NCI-H774 (cell line): Measurements from ENCODE around the gene GOLGA8B.
"Not testable (repeated sequence)": the region's sequence is repeated elsewhere in the genome, so short reads cannot be mapped to it uniquely, and the experiment has no call there.

ENCODE experiments used
- DNase-seq: peaks from one replicate; lab custom pipeline; 2025; lab: John Stamatoyannopoulos, UW

Gene GOLGA8B, protein sequence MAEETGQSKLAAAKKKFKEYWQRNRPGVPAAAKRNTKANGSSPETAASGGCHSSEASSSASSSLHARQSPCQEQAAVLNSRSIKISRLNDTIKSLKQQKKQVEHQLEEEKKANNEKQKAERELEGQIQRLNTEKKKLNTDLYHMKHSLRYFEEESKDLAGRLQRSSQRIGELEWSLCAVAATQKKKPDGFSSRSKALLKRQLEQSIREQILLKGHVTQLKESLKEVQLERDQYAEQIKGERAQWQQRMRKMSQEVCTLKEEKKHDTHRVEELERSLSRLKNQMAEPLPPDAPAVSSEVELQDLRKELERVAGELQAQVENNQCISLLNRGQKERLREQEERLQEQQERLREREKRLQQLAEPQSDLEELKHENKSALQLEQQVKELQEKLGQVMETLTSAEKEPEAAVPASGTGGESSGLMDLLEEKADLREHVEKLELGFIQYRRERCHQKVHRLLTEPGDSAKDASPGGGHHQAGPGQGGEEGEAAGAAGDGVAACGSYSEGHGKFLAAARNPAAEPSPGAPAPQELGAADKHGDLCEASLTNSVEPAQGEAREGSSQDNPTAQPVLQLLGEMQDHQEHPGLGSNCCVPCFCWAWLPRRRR

DNA sequence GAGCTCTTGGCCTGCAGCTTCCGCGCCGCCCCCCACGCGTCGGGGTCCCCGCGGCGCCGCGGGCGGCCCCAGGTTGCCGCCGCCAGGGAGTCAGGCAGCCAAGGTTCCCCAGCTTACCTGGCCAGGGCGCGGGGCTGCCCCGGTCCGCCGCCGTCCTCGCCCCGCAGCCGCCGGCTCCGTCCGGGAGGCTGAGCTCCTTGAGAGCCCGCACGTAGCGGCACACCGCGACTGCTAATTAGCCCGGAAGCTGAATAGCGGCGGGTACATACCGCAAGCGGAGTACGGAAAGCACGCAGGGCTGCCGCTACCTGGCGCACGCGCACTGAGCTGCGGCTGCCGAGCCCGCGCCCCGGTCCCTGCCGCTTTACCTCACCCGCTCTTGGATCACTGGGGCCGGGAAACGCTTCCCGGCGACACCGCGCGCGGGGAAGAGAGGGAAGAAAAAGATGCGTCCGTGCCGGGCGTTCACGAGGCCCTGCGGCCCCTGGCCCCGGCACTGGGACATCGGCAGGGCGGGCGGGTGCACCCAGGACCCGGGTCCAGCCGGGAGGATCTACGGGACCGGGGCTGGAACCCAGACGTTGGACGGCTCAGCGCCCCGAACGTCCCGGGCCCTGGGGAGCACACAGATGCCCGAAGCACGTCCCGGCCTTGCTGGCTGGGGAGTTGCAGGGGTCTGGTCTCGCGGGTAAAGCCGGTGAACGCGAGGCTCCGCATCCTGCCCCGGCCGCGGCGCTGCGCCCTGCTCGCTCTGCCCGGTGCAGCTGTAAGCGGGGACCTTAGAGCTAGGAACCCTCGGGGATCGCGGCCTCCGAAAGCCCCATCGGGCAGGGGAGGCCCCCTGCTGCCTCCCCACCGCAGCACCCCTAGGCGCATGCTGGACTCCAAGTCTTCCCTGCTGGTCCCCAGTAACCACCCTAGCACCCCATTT is at the start of gene GOLGA8B:
TSS of gene GOLGA8B (minus strand) at position 253 of the 931 bp plus-strand sequence. CDS start 47,739 bp downstream, outside the sequence.
- peak; percentile 75 for DNase-seq

DNA sequence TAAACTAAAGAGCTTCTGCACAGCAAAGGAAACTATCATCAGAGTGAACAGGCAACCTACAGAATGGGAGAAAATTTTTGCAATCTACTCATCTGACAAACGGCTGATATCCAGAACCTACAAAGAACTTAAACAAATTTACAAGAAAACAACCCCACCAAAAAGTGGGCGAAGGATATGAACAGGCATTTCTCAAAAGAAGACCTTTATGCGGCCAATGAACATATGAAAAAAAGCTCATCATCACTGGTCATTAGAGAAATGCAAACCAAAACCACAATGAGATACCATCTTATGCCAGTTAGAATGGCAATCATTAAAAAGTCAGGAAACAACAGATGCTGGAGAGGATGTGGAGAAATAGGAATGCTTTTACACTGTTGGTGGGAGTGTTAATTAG is 49.7 kb upstream of the GOLGA8B start:
- not testable (repeated sequence) for DNase-seq

DNA sequence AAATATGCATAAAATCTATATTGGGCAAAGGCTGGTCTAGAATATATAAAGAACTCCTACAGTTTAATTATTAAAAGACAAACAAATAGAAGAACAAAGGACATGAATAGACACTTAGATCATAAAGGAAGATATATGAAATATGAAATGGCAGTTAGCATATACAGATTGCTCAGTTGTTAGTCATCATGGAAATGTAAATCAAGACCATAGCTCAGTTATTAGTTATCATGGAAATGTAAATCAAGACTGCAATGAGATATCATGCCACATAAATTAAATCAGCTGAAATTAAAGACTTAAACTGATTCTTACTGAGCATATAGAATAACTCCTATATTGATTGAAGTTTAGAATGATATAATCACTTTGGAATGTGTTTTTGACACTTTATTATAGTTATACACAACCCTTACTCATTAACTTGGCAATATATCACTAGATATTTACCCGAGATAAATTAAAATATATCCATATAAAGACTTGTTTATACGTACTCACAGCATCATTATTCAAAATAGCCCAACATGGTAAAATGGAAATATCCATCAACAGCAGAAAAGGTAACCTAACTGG is 45.2 kb upstream of the GOLGA8B start:
- no peak for DNase-seq

DNA sequence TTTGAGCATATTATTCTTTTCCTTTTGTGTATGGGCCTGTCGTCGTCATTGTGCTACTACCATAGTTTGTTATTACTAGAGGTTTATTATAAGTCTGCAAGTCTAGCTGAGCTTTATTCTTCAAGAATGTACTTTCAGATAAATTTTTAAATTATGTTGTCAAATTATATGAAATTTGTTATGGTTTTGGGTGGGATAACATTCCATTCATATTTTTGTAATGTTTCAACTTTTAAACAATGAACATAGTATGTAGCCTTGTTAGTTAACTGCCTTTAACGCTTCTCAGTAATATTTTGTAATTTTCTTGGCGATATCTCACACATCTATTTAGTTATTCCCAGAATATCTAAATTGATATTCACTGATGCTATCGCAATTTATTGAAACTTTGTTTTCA is 41.6 kb upstream of the GOLGA8B start:
- DNase-seq = no peak

DNA sequence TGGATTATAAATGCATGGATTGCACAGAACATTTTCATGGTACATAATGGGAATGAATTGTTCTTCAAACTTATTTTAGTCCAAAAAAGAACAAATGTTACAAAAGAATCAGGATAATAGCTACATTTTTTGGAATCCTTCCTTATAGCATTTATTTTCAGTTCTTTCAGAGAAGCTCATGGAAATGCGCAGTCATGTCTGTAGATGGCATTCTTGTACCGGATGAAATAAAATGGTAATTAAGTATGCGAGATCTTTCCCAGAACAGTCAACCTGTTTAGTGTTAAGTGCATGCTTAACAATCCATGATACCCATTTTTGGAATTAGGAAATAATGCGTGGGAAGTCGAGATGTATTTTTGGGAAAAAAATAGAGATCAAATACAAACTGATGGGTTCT is 38.2 kb upstream of the GOLGA8B start:
- no peak for DNase-seq

DNA sequence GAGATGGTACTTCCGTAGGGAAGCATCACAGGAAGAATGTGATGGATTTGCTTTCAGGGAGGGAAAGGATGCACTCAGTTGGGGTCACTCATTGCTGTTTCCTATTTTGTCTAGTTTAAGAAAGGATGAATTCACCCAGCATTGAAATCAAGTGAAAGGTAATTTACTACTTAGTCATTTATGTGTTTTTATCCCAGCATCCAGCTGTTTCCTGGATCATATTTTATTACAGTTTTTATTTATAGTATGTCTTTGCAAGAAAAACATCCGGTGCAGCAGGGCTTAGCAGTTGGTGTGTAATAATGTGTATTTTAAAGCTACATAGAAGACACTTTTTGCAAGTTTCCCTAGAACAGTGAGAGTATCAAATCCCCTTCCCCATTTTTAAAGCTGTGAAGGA is 37.4 kb upstream of the GOLGA8B start:
- no peak for DNase-seq

DNA sequence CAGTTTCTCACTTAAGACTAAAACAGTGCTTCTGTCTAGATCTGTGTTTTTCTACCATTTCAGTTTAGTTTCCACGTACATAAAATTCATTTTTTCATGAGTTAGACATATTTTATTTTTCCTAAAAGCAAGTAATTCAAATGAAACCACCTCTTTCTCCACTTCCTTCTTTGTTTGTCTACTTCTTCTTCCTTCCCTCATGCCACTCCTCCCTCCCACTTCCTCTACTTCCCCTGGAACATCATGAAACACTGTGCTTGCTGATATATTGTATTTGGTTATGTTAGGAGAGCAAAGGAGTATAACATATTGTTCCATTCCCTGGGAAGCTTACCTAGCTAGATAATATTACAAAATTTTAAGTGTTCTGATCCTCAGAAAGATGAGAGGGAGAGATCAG is 36.7 kb upstream of the GOLGA8B start:
- DNase-seq = no peak

DNA sequence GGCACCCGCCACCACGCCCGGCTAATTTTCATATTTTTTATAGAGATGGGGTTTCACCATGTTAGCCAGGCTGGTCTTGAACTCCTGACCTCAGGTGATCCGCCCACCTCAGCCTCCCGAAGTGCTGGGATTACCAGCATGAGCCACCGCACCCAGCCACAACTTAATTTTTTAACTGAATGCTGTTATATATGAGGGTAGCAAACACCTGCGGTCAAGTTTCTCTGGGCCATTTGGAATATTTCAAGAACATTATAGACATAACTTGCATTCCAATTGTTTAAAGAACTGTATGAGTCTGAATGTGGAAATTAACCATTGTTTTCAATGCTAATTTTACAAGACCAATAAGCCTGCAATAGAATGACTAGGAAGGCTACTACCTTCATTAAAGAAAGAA is 35.7 kb upstream of the GOLGA8B start:
- no peak for DNase-seq

DNA sequence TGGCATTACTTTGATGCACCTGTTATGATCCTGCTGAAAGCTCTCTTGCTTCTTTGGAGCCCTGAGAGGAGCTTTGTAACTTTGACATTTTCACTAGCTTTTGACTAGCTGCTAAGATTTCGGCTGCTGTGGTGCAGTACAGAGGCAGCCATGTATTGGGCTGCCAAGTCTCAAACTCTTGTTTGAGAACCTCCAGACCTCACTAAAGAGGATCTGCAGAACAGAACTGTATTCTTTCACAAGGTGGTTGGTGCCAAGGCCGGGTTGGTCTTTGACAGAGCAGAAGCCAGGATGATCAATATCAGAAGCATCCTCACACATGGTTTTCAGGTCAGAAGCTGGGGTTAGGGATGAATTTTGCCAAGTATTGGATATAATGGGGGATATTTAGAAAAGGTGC is 34.6 kb upstream of the GOLGA8B start:
- DNase-seq = no peak

DNA sequence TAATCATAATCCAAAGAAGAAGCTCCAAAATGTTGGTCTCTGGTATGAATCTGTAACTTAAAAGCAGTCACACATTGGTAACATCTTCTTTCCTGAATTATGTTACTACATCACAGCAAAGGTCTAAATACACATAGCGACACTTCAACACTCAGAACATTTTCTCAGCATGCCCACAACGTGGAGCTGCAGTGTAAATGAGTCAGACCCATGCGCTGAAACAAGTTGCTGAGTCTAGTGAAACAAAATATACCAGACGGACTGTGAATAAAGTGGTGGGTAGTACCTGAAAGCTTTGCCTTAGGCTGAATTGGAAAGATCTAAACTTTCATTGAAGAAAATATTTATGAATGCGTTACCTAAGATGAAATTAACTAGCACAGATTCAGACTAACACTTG is 33.2 kb upstream of the GOLGA8B start:
- DNase-seq = no peak

DNA sequence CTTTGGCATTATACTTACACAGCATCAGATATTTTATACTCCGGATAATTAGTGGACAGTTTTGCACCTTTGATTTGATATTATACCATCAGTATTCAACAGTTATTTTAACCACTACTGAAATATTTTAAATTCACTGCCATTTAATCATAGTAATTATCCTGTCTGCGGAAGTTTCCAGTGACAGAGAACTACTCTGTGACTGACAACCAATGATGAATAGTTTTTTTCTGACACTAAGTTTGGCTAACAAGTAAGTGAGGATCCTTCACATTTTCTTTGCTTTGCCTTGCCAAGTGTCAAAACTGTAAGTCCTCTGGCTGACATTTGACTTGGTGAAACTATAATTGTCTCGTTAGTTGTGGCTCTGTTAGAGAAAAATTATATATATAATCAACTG is 30.5 kb upstream of the GOLGA8B start:
- DNase-seq = no peak

DNA sequence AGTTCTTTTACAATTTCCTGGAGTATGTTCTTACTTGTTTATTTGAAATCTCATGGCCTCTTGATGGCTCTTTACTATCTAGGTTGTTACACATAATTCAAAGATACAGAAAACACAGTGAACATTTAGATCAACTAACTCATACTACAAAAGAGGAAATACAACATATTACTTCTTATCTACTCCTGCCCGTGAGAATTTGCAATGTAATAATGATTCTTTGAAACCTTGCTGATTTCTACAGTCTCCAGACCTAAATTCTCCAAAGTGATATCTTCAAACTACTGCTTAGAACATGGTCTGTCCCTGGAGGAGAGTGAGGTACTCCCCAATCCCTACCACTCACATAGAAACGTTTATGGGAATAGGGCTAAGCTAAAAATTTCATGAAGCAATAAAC is 29.9 kb upstream of the GOLGA8B start:
- no peak for DNase-seq

DNA sequence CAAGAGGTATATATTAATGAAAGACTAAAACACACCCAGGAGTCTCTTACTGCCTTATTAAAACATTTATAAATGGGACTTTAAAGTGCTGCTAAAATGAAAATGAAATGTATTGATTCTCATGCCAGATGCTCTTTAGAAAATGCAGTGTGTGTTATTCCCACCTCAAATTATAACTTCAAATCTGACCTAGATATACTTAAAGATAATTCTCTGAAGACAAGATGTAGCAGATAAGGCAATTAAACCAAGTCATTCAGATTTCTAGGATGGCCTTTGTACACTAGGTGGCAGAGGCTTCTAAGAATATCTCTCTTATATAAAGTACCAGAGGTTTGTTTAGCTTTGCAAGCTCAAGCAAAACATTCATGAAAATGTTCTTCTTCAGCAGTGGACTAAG is 26.9 kb upstream of the GOLGA8B start:
- DNase-seq = no peak

DNA sequence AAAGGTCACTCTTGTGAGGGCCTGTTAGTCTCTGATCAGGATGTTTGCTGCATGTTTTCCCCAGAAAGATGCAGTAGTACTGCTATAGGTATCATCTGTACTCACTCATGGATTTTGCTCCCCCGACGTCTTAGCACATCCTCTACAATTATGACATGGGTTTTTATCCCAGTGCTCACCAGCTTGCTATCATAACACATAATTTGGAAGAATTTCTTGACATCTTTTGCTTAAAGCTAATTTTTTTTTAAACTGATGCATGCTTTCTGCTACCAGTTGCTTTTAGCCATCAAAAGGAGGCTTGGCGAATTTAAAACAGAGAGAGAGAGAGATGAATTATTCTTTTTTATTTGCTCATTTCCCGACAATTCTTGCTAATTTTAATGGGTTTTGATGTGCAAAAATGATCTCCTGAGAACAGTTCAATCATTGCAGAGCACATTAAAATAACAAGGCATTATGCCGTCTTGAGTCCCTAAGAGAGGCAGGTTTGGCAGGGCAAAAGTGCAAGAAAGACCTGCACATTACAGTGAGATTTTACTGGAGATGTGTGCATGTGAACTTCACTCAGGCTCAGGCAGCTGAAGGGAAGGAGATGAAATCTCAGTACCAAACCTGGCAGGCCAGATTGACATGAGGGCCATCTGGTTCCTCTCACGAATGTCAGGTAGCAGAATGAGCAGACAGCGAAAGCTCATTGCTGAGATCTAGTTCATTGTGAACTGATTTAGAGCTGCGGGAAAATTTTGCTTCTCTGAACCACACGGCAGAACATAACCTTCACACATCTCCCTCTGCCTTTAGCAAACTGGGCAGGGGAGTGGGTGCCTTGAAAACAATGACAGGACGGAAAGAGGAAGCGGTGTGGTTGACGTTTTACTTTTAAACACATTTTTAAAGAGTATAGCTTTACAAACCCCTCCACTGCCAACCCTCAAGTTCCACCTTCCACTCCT is 25.9 kb upstream of the GOLGA8B start:
- DNase-seq = no peak

DNA sequence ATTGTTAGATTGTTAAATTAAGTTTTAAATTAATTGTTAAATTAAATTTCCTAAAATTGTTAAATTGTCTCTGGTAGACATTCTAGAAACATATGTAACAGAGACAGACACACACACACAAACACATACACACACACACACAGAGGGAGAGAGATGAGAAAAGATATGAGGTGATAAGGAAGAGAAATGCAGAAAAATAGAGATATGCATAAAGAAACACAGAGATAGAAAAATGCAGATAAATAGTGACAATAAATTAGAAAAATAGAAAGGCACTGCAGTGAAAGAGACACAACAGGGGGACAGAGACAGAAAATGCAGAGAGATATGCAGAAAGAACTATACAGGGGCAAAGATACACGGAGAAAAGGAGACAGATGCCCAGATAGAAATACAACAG is 25.1 kb upstream of the GOLGA8B start:
- no peak for DNase-seq

DNA sequence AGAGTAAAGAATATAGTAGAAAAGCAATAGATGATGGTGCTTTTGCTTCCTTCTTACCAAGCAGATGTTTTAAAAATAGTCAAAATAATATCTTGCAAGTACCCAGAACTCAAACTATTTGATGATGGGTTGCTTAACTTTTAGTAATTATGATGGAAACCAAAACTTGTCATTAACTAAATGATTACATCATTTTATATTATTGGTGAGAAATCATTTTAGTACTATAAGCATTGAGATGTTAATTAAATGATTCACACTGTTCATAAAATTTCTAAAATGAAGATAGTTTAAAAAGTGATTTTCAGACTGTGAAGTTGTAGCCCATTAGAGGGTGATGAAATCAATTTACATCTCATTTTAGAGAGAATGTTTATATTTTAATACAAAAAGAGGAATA is 24.4 kb upstream of the GOLGA8B start:
- DNase-seq = no peak

DNA sequence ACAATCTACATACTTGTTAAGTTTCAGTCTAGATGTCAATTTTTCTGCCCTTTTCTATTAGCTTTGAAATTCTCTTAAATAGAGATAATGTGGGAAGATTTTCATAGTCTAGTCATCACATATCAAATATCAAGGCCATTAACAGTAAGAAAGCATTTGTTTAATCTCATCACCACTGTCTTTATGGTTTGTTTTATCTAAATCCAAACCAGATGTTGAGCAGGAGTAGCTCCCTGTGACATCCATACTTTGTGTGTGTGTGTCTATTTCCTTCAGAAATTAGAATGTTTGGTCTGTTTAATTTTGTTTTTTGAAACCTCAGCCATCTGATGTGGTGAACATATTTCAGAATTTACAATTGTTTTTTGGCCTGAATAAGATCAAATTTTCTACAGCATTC is 23.1 kb upstream of the GOLGA8B start:
- DNase-seq = no peak

DNA sequence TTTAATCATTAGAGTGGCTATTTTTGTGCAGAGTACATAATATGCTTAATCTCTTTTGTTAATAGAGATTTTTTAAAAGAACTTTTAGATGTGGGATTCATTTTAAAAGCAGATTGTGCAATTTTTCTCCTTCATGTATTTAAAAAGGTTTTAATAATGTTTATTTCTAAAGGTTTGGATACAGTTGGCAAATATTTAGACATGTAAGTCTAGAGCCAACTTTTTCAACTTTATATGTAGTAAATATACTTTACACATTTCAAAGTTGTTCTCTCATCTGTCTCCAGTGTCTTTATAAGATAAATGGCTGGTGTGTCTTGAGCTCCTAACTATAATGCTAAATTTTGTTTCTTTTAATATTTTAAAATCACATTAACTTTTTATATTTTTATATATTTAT is 22.7 kb upstream of the GOLGA8B start:
- no peak for DNase-seq

DNA sequence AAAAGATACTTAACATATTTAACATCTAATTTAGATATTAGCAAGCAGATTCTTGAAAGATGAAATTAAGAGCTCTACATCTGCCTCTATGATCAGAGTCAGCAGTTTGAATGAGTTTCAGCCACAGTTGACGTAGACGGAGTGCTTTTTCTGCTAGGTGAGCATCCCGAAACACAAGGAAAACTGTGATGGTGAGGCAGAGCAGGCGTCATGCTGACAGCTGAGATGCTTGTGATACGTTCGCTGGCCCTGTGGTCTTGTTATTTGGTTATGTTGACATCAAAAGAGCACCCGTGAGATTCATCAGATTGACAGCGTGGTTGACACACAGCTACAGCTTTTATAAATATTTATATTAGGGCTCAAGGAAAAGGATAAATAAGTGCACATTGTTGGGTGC is 19.6 kb upstream of the GOLGA8B start:
- DNase-seq = no peak

DNA sequence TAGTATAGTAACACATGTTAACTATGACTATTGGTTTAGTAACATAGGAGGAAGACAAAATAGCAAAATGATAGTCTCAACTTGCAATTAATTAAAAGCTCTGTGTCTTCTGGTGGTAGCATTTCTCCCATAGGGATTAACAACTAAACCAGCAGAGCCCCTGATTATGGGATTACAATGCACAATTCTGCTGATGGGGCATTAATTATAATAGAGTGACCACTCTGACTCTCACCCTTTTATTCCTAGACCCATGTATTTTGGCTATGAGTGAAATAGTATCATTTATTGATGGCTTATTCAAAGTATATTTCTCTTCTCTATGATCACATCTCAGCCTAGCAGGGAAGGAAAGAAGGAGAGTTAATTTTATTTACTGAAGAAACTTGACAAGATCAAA is 17.5 kb upstream of the GOLGA8B start:
- DNase-seq = no peak
